Activated naive CD8-positive, alpha-beta T cell treated with anti-CD3 and anti-CD28 coated beads, Interleukin-2, amount 10 ng/mL, durations not matched to agents 7 days and 5 days (primary cell): ENCODE results near the gene CDS2. TPM values are rescaled to one million over a fixed set of nuclear protein-coding genes. Genes with fewer than 3 reads are reported as not detected.

Experiments used
- ATAC-seq: fragments of 150-1000 bp; cut with Tn5 transposase; one replicate; pipeline ENCODE4 v1.10.0; 2021; ENCODE audit warnings: low read depth, moderate library complexity
- POLR2A ChIA-PET: fragments of 350-600 bp; sonication (Branson Sonifier 250); formaldehyde crosslinking; loops from one replicate; lab custom pipeline; 2021; ENCODE audit warnings: antibody characterized with exemption; lab: Charles Lee
- DNase-seq: peaks from one replicate; pipeline ENCODE4 v3.0.0; 2021
- H3K27ac Mint-ChIP-seq: one replicate; pipeline ENCODE4 v1.8.0; 2022; ENCODE audit warnings: mild to moderate bottlenecking, mixed read lengths
- H3K27me3 Mint-ChIP-seq: one replicate; pipeline ENCODE4 v1.8.0; 2022; ENCODE audit warnings: mild to moderate bottlenecking, moderate library complexity, mixed read lengths
- H3K36me3 Mint-ChIP-seq: one replicate; pipeline ENCODE4 v1.8.0; 2021; ENCODE audit warnings: mild to moderate bottlenecking, mixed read lengths
- H3K4me1 Mint-ChIP-seq: one replicate; pipeline ENCODE4 v1.8.0; 2021; ENCODE audit warnings: mixed read lengths
- H3K4me3 Mint-ChIP-seq: one replicate; pipeline ENCODE4 v1.8.0; 2022; ENCODE audit warnings: mild to moderate bottlenecking, moderate library complexity, mixed read lengths
- H3K9me3 Mint-ChIP-seq: one replicate; pipeline ENCODE4 v1.8.0; 2021; ENCODE audit warnings: mixed read lengths
- total RNA-seq, 2 experiments: library from RNA; stranded (reverse); gene quantifications; one replicate each; pipeline ENCODE4 v1.2.3, GENCODE V29; 2021

CDS2 gene
- total RNA-seq, 2 experiments from 2014 or later, result 59.1 to 59.2 TPM

- H3K4me1 Mint-ChIP-seq, result peaks cover 36% of the 10 kb centered on the region
Observed at GRCh38 chr20:5164645-5165625, 38.1 kb downstream of the CDS2 start.

GRCh38 chr20:5168651-5169396 lies 42.0 kb downstream of the CDS2 start:
- DNase-seq, result no peak
- Mint-ChIP-seq H3K4me1 (peaks cover 46% of the 10 kb centered on the region), H3K27ac (peak overlapping the region; percentile 74), H3K4me3 (peak overlapping the region; percentile 18), H3K36me3 (peaks cover 1% of the 10 kb centered on the region), H3K9me3 (no peaks in the 10 kb centered on the region), H3K27me3 (no peaks in the 10 kb centered on the region)
- ATAC-seq, result peak; percentile 29
- POLR2A ChIA-PET, result no interaction called here

More at GRCh38 chr20:5164645-5165625, 38.1 kb downstream of the CDS2 start:
- H3K9me3 Mint-ChIP-seq, result no peaks in the 10 kb centered on the region
- no peak overlapping the region for H3K27ac Mint-ChIP-seq
- no peak for DNase-seq
- H3K4me3 Mint-ChIP-seq, result no peak overlapping the region
- no peaks in the 10 kb centered on the region for H3K27me3 Mint-ChIP-seq
- peaks cover 7% of the 10 kb centered on the region for H3K36me3 Mint-ChIP-seq
- ATAC-seq, result no peak
- POLR2A ChIA-PET, result no interaction called here

- Mint-ChIP-seq H3K27me3 (no peaks in the 10 kb centered on the region), H3K27ac (no peak overlapping the region), H3K4me3 (no peak overlapping the region), H3K9me3 (no peaks in the 10 kb centered on the region), H3K36me3 (peaks cover 3% of the 10 kb centered on the region), H3K4me1 (peaks cover 46% of the 10 kb centered on the region)
- DNase-seq, result no peak
- no peak for ATAC-seq
- POLR2A ChIA-PET, result no interaction called here
Observed at GRCh38 chr20:5170341-5170740, 43.5 kb downstream of the CDS2 start.

GRCh38 chr20:5171064-5171789 lies 44.4 kb downstream of the CDS2 start:
- H3K36me3 Mint-ChIP-seq, result peaks cover 3% of the 10 kb centered on the region
- H3K27ac Mint-ChIP-seq, result no peak overlapping the region
- no peaks in the 10 kb centered on the region for H3K9me3 Mint-ChIP-seq
- H3K27me3 Mint-ChIP-seq, result no peaks in the 10 kb centered on the region
- no peak overlapping the region for H3K4me3 Mint-ChIP-seq
- DNase-seq (no peak), ATAC-seq (no peak)
- H3K4me1 Mint-ChIP-seq, result peaks cover 41% of the 10 kb centered on the region
- POLR2A ChIA-PET, result no interaction called here

- no peaks in the 10 kb centered on the region for H3K9me3 Mint-ChIP-seq
- POLR2A ChIA-PET, result no interaction called here
- H3K4me3 Mint-ChIP-seq, result no peak overlapping the region
- H3K27me3 Mint-ChIP-seq, result no peaks in the 10 kb centered on the region
- no peak overlapping the region for H3K27ac Mint-ChIP-seq
- DNase-seq, result no peak
- H3K4me1 Mint-ChIP-seq, result peaks cover 36% of the 10 kb centered on the region
- ATAC-seq, result no peak
- H3K36me3 Mint-ChIP-seq, result peaks cover 5% of the 10 kb centered on the region
Observed at GRCh38 chr20:5171790-5172164, 45.0 kb downstream of the CDS2 start.

- Mint-ChIP-seq H3K4me1 (peaks cover 32% of the 10 kb centered on the region), H3K9me3 (no peaks in the 10 kb centered on the region), H3K4me3 (no peak overlapping the region), H3K36me3 (peaks cover 5% of the 10 kb centered on the region), H3K27me3 (no peaks in the 10 kb centered on the region), H3K27ac (no peak overlapping the region)
- DNase-seq, result no peak
- POLR2A ChIA-PET, result no interaction called here
- ATAC-seq, result no peak
Observed at GRCh38 chr20:5172167-5172601, 45.4 kb downstream of the CDS2 start.

GRCh38 chr20:5172903-5173463 lies 46.2 kb downstream of the CDS2 start:
- Mint-ChIP-seq H3K4me3 (no peak overlapping the region), H3K9me3 (no peaks in the 10 kb centered on the region), H3K36me3 (peaks cover 5% of the 10 kb centered on the region), H3K4me1 (peaks cover 31% of the 10 kb centered on the region), H3K27me3 (no peaks in the 10 kb centered on the region), H3K27ac (no peak overlapping the region)
- POLR2A ChIA-PET, result no interaction called here
- ATAC-seq, result no peak
- DNase-seq, result no peak

GRCh38 chr20:5173751-5174150 lies 46.9 kb downstream of the CDS2 start:
- Mint-ChIP-seq H3K27ac (peak overlapping the region; percentile 58), H3K4me1 (peaks cover 30% of the 10 kb centered on the region), H3K27me3 (no peaks in the 10 kb centered on the region), H3K36me3 (peaks cover 11% of the 10 kb centered on the region), H3K4me3 (no peak overlapping the region), H3K9me3 (no peaks in the 10 kb centered on the region)
- no peak for DNase-seq
- POLR2A ChIA-PET, result no interaction called here
- no peak for ATAC-seq

- DNase-seq (no peak), ATAC-seq (no peak)
- H3K27me3 Mint-ChIP-seq, result no peaks in the 10 kb centered on the region
- no peaks in the 10 kb centered on the region for H3K9me3 Mint-ChIP-seq
- H3K36me3 Mint-ChIP-seq, result peaks cover 13% of the 10 kb centered on the region
- no peak overlapping the region for H3K4me3 Mint-ChIP-seq
- POLR2A ChIA-PET, result no interaction called here
- peaks cover 18% of the 10 kb centered on the region for H3K4me1 Mint-ChIP-seq
- H3K27ac Mint-ChIP-seq, result peak overlapping the region; percentile 30
Observed at GRCh38 chr20:5177071-5177470, 50.3 kb downstream of the CDS2 start.

- DNase-seq (no peak), ATAC-seq (no peak)
- POLR2A ChIA-PET, result no interaction called here
- peaks cover 12% of the 10 kb centered on the region for H3K4me1 Mint-ChIP-seq
- H3K27ac Mint-ChIP-seq, result peak overlapping the region; percentile 52
- H3K4me3 Mint-ChIP-seq, result no peak overlapping the region
- no peaks in the 10 kb centered on the region for H3K27me3 Mint-ChIP-seq
- no peaks in the 10 kb centered on the region for H3K9me3 Mint-ChIP-seq
- H3K36me3 Mint-ChIP-seq, result peaks cover 13% of the 10 kb centered on the region
Observed at GRCh38 chr20:5178046-5178445, 51.2 kb downstream of the CDS2 start.

GRCh38 chr20:5180421-5180820 lies 53.6 kb downstream of the CDS2 start:
- Mint-ChIP-seq H3K9me3 (no peaks in the 10 kb centered on the region), H3K27me3 (no peaks in the 10 kb centered on the region), H3K4me1 (peaks cover 3% of the 10 kb centered on the region), H3K36me3 (peaks cover 12% of the 10 kb centered on the region), H3K4me3 (no peak overlapping the region), H3K27ac (no peak overlapping the region)
- POLR2A ChIA-PET, result no interaction called here
- ATAC-seq (no peak), DNase-seq (no peak)

GRCh38 chr20:5180933-5181332 lies 54.1 kb downstream of the CDS2 start:
- H3K27ac Mint-ChIP-seq, result no peak overlapping the region
- POLR2A ChIA-PET, result no interaction called here

GRCh38 chr20:5181492-5181891 lies 54.7 kb downstream of the CDS2 start:
- peaks cover 12% of the 10 kb centered on the region for H3K36me3 Mint-ChIP-seq
- H3K4me3 Mint-ChIP-seq, result no peak overlapping the region
- no peaks in the 10 kb centered on the region for H3K27me3 Mint-ChIP-seq
- no peak overlapping the region for H3K27ac Mint-ChIP-seq
- ATAC-seq, result no peak
- POLR2A ChIA-PET, result no interaction called here
- no peaks in the 10 kb centered on the region for H3K9me3 Mint-ChIP-seq
- no peak for DNase-seq
- peaks cover 3% of the 10 kb centered on the region for H3K4me1 Mint-ChIP-seq

More at GRCh38 chr20:5180933-5181332, 54.1 kb downstream of the CDS2 start:
- H3K4me1 Mint-ChIP-seq, result peaks cover 3% of the 10 kb centered on the region
- H3K36me3 Mint-ChIP-seq, result peaks cover 12% of the 10 kb centered on the region
- no peaks in the 10 kb centered on the region for H3K27me3 Mint-ChIP-seq
- no peak overlapping the region for H3K4me3 Mint-ChIP-seq
- DNase-seq (no peak), ATAC-seq (no peak)
- H3K9me3 Mint-ChIP-seq, result no peaks in the 10 kb centered on the region
